Uterus (tissue), 2 donors: ENCODE measurements around the gene SPIRE2.

Experiments
- CTCF ChIP-seq, 4 experiments: fragments of 200-600 bp in 2 of 4; fragments of 450-650 bp in 2 of 4; sonication (generic) in 2 of 4; IDR thresholded peaks; one replicate each; pipeline ENCODE4 v1.5.1; 2016 to 2019; ENCODE audit warnings: antibody characterized with exemption in 4 of 4, mild to moderate bottlenecking in 2 of 4, moderate library complexity in 1 of 4
- POLR2A ChIP-seq, 2 donors: fragments of 450-650 bp; IDR thresholded peaks; one replicate each; pipeline ENCODE4 v1.6.1; 2016; ENCODE audit warnings: antibody characterized with exemption in 2 of 2, mild to moderate bottlenecking in 1 of 2, moderate library complexity in 1 of 2

- TF ChIP-seq CTCF (IDR thresholded peaks at IDR 0.05) (no peak), POLR2A (IDR thresholded peaks at IDR 0.05) (peak; percentile 83 to 89)
Observed at GRCh38 chr16:89873109-89873971, 45.1 kb downstream of the SPIRE2 start, which contains the start of gene TCF25.
